Stimulated activated naive CD8-positive, alpha-beta T cell treated with anti-CD3 and anti-CD28 coated beads, Interleukin-15, Interleukin-2, amounts not matched to agents 100 ng/mL and 50 ng/mL, for 24 hours (primary cell): ENCODE results near the gene DDB1.

Source experiments
- H3K27ac Mint-ChIP-seq: one replicate; pipeline ENCODE4 v1.8.0; 2021; ENCODE audit warnings: mild to moderate bottlenecking, mixed read lengths
- H3K27me3 Mint-ChIP-seq: one replicate; pipeline ENCODE4 v1.8.0; 2021; ENCODE audit warnings: mixed read lengths
- H3K36me3 Mint-ChIP-seq: one replicate; pipeline ENCODE4 v1.8.0; 2021; ENCODE audit warnings: low read depth, mixed read lengths
- H3K4me1 Mint-ChIP-seq: one replicate; pipeline ENCODE4 v1.8.0; 2021; ENCODE audit warnings: low read depth, mixed read lengths
- H3K4me3 Mint-ChIP-seq: one replicate; pipeline ENCODE4 v1.8.0; 2021; ENCODE audit warnings: mild to moderate bottlenecking, mixed read lengths
- H3K9me3 Mint-ChIP-seq: one replicate; pipeline ENCODE4 v1.8.0; 2021; ENCODE audit warnings: mixed read lengths

Gene DDB1

DNA sequence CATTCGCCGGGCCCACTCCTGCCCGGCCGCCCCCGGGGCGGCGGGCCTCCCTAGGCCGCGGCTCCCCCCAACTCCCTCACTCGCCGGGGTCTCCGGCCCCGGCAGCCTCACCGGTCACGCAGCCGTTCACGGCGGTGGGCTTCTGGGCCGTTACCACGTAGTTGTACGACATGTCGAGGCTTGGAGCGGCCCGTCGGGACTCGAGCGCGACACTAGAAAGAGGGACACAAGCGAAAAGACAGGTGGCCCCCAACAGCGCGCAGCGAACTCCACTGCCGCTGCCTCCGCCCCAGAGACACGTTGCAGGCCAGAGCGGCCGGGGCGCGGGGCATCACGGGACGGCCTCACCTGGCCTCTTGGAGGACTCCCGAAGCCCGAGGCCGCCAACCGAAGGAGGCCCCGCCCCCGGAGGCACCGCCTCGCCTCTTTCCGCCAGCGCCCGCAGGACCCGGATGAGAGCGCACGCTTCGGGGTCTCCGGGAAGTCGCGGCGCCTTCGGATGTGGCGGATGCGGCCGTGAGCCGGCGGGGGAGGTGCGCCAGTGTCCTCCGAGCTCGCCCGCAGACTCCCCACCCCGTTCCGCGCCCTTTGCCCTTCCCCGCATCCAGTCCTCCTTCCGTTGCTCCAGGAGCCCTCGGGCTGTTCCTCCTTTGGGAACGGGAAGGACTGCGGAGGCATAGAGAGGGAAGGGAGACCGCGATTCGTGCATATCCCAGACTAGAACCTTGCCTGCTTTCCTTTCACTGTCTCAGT, at the start of gene DDB1, which contains the start of gene TKFC:
TSS of gene DDB1 (minus strand) at position 309 of the 753 bp plus-strand sequence. CDS start at position 172, 137 bp downstream.
TSS of gene TKFC (plus strand) at position 432 of the 753 bp plus-strand sequence. CDS start 1,501 bp downstream, outside the sequence.
- Mint-ChIP-seq H3K27me3 (no peaks in the 10 kb centered on the region), H3K4me3 (peak within 1 kb of the TSS; percentile 98), H3K9me3 (no peaks in the 10 kb centered on the region), H3K27ac (peak within 1 kb of the TSS; percentile 98), H3K4me1 (peaks cover 74% of the 10 kb centered on the region), H3K36me3 (peaks cover 40% of the 10 kb centered on the region)

DNA sequence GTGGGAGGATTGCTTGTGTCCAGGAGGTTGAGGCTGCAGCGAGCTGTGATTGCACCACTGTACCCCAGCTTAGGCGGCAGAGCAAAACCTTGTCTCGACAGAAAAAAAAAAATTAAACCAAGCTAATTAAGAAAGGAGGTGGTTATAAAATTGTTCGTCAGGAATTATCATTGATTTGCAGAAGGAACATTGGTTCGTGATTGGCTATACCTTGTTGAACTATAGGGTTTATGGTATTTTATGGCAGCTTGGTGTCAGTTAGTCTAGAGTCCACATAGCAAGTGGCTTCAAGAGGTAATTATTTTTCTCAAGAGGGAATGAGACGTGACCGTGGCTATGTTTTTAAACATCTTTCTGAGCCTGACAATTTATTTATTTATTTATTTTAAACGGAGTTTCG, 48.0 kb upstream of the DDB1 start:
- Mint-ChIP-seq H3K4me1 (peaks cover 9% of the 10 kb centered on the region), H3K4me3 (no peak overlapping the region), H3K27me3 (no peaks in the 10 kb centered on the region), H3K27ac (no peak overlapping the region), H3K36me3 (peaks cover 14% of the 10 kb centered on the region), H3K9me3 (no peaks in the 10 kb centered on the region)

- H3K9me3 Mint-ChIP-seq: no peaks in the 10 kb centered on the region
- no peak overlapping the region for H3K4me3 Mint-ChIP-seq
- H3K4me1 Mint-ChIP-seq: no peaks in the 10 kb centered on the region
- H3K27me3 Mint-ChIP-seq: no peaks in the 10 kb centered on the region
- H3K27ac Mint-ChIP-seq: no peak overlapping the region
- peaks cover 22% of the 10 kb centered on the region for H3K36me3 Mint-ChIP-seq
These were observed 45.9 kb upstream of the DDB1 start for GRCh38 chr11:61378713-61379313.

- no peaks in the 10 kb centered on the region for H3K4me1 Mint-ChIP-seq
- no peak overlapping the region for H3K27ac Mint-ChIP-seq
- peaks cover 25% of the 10 kb centered on the region for H3K36me3 Mint-ChIP-seq
- no peaks in the 10 kb centered on the region for H3K27me3 Mint-ChIP-seq
- H3K4me3 Mint-ChIP-seq: no peak overlapping the region
- H3K9me3 Mint-ChIP-seq: no peaks in the 10 kb centered on the region
These were observed 44.7 kb upstream of the DDB1 start for GRCh38 chr11:61377461-61378160.

DNA sequence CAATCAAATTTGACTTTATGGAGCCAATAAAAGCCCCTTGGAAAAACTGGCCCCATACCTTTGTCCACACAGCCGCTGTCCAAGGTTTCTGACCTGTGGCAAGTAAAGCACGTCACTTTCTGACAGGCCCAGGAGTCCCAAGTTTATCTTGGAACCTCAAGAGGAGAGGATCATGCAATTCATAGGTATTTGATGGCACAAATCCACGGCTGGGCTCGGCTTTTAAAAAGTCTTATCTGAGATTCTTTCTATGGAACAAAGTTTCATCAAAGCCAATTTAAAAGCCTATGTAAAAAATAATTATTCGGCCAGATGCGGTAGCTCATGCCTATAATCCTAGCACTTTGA, 42.8 kb upstream of the DDB1 start:
- no peak overlapping the region for H3K27ac Mint-ChIP-seq
- H3K36me3 Mint-ChIP-seq: peaks cover 35% of the 10 kb centered on the region
- H3K4me1 Mint-ChIP-seq: no peaks in the 10 kb centered on the region
- no peaks in the 10 kb centered on the region for H3K27me3 Mint-ChIP-seq
- H3K4me3 Mint-ChIP-seq: no peak overlapping the region
- H3K9me3 Mint-ChIP-seq: no peaks in the 10 kb centered on the region

GRCh38 chr11:61372659-61373420, 39.9 kb upstream of the DDB1 start:
- no peak overlapping the region for H3K27ac Mint-ChIP-seq
- H3K36me3 Mint-ChIP-seq: peaks cover 61% of the 10 kb centered on the region
- H3K27me3 Mint-ChIP-seq: no peaks in the 10 kb centered on the region
- H3K4me3 Mint-ChIP-seq: no peak overlapping the region
- H3K4me1 Mint-ChIP-seq: peaks cover 19% of the 10 kb centered on the region
- H3K9me3 Mint-ChIP-seq: no peaks in the 10 kb centered on the region

GRCh38 chr11:61370349-61371005, 37.6 kb upstream of the DDB1 start:
- Mint-ChIP-seq H3K4me3 (no peak overlapping the region), H3K27ac (no peak overlapping the region), H3K36me3 (peaks cover 71% of the 10 kb centered on the region), H3K9me3 (no peaks in the 10 kb centered on the region), H3K27me3 (no peaks in the 10 kb centered on the region), H3K4me1 (peaks cover 19% of the 10 kb centered on the region)

DNA sequence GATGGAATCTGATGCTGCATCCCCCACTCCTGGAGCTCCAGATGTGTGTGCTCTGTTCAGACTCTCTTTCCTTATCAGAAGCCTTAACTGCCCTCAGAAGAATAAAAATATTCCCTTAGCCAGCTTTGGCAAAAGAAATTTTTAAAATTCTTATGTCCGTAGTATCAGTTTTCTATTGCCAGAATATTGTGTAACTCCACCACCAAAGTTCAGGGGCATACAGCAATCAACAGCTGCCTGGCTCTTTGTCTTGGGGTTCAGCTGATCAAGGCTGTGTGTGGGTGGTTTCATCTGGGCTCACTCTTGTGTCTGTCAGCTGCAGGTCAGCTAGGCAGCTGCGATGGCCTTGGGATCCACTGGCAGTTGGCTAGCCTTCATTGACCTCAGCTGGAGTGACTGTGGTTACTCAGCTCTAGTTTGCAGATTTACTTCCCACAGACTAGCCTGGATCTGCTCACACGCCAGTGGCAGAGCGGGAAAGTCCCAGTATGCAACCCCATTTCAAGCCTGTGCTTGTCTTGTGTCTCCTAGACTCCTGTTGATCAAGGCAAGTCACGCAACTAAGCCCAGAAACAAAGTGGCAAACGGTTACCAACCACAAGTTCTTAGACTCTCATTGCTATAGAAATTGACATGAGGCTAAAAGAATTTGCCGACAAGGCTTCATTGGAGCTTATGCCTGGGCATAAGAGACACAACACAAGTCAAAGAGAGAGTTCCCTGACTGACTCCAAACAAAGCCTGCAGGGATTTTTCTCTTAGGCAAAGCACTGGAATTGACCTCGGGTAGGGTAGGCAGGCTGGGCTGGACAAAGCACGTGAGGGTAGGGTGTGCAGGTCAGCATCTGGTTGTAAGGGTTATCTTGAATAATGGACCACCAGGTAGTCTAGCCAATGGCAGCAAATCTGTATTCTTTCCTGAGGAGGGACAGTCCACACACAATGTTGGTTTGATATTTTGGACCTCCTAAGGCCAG, 36.8 kb upstream of the DDB1 start:
- Mint-ChIP-seq H3K36me3 (peaks cover 68% of the 10 kb centered on the region), H3K27ac (no peak overlapping the region)

GRCh38 chr11:61368646-61369045, 35.7 kb upstream of the DDB1 start:
- Mint-ChIP-seq H3K4me3 (no peak overlapping the region), H3K9me3 (no peaks in the 10 kb centered on the region), H3K27ac (no peak overlapping the region), H3K4me1 (peaks cover 22% of the 10 kb centered on the region), H3K36me3 (peaks cover 75% of the 10 kb centered on the region), H3K27me3 (no peaks in the 10 kb centered on the region)

More for the DNA sequence above, 36.8 kb upstream of the DDB1 start:
- Mint-ChIP-seq H3K9me3 (no peaks in the 10 kb centered on the region), H3K4me3 (no peak overlapping the region), H3K27me3 (no peaks in the 10 kb centered on the region), H3K4me1 (peaks cover 19% of the 10 kb centered on the region)

DNA sequence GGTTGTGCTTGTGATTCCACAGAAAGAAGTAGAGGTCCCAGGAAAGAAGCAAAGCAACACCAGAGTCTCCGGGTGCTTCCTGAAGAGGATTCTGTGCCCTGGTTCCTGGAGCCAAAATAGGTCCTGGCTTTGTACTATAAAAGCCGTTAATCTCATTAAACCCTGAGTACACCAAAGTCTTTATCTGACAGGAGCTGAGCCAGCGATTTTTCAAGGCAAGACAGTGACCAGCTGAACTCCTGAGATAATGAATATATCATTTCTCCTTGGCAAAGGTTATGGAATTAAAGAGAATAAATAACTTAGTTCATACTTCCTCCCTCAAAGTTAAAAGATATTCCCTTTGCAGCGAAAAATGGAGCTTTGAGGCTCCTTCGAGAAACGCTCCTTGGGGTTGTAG, 34.5 kb upstream of the DDB1 start:
- no peak overlapping the region for H3K27ac Mint-ChIP-seq
- H3K4me1 Mint-ChIP-seq: peaks cover 34% of the 10 kb centered on the region
- H3K4me3 Mint-ChIP-seq: no peak overlapping the region
- H3K27me3 Mint-ChIP-seq: no peaks in the 10 kb centered on the region
- H3K9me3 Mint-ChIP-seq: no peaks in the 10 kb centered on the region
- peaks cover 80% of the 10 kb centered on the region for H3K36me3 Mint-ChIP-seq

DNA sequence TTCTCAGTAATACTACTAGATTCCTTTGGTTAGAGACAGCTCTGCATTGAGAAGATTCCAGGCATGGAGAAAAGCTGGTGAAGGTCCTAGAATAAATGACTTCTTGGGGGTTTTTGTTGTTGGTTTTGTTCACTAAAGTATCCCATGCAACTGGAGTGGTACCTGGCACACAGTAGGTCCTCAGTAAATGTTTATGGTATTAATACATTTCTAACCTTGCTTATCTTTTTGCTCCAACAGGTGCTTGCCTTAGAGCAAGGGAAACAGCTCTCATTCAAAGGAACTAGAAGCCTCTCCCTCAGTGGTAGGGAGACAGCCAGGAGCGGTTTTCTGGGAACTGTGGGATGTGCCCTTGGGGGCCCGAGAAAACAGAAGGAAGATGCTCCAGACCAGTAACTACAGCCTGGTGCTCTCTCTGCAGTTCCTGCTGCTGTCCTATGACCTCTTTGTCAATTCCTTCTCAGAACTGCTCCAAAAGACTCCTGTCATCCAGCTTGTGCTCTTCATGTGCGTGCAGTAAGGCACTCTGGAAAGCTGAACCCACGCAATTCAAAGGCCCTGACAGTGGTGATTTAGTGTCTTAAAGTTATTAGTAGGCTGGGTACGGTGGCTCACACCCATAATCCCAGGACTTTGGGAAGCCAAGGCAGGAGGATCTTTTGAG, 31.2 kb upstream of the DDB1 start:
- Mint-ChIP-seq H3K4me1 (peaks cover 41% of the 10 kb centered on the region), H3K4me3 (peak overlapping the region; percentile 100), H3K27me3 (no peaks in the 10 kb centered on the region), H3K27ac (peak overlapping the region; percentile 99), H3K36me3 (peaks cover 58% of the 10 kb centered on the region), H3K9me3 (no peaks in the 10 kb centered on the region)

DNA sequence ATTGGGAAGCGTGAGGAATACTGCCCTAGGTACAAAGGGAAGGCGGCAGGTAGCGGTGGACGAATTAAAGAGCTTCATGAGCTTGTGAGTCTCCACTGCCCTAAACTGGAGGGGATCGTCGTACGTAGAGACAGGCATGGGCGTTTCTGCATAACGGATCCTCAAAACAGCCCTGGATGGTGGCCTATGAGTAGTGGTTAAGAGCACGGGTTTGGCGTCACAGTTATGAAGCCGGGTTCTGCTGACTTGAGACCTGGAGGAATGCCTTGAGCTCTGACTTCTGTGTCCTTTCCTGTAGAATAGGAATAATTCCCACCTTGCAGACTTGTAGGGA, 29.6 kb upstream of the DDB1 start:
- Mint-ChIP-seq H3K36me3 (peaks cover 44% of the 10 kb centered on the region), H3K9me3 (no peaks in the 10 kb centered on the region), H3K27ac (peak overlapping the region; percentile 99), H3K4me1 (peaks cover 43% of the 10 kb centered on the region), H3K27me3 (no peaks in the 10 kb centered on the region), H3K4me3 (peak overlapping the region; percentile 100)
